GM12873 (cell line): ENCODE data around the gene HYOU1.

Source experiments
- TF ChIP-seq, protein P1 (sequence below): IDR thresholded peaks from 2 replicates; pipeline ENCODE4 v1.5.1; 2012; ENCODE audit warnings: low read depth, mild to moderate bottlenecking, moderate library complexity, low read length, control low read depth; ENCODE audit not compliant: insufficient read depth; ENCODE audit errors: missing control alignments

Gene HYOU1

GRCh38 chr11:119025978-119026766 lies 30.8 kb downstream of the HYOU1 start:
- TF ChIP-seq, protein P1, sequence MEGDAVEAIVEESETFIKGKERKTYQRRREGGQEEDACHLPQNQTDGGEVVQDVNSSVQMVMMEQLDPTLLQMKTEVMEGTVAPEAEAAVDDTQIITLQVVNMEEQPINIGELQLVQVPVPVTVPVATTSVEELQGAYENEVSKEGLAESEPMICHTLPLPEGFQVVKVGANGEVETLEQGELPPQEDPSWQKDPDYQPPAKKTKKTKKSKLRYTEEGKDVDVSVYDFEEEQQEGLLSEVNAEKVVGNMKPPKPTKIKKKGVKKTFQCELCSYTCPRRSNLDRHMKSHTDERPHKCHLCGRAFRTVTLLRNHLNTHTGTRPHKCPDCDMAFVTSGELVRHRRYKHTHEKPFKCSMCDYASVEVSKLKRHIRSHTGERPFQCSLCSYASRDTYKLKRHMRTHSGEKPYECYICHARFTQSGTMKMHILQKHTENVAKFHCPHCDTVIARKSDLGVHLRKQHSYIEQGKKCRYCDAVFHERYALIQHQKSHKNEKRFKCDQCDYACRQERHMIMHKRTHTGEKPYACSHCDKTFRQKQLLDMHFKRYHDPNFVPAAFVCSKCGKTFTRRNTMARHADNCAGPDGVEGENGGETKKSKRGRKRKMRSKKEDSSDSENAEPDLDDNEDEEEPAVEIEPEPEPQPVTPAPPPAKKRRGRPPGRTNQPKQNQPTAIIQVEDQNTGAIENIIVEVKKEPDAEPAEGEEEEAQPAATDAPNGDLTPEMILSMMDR: no peak

DNA sequence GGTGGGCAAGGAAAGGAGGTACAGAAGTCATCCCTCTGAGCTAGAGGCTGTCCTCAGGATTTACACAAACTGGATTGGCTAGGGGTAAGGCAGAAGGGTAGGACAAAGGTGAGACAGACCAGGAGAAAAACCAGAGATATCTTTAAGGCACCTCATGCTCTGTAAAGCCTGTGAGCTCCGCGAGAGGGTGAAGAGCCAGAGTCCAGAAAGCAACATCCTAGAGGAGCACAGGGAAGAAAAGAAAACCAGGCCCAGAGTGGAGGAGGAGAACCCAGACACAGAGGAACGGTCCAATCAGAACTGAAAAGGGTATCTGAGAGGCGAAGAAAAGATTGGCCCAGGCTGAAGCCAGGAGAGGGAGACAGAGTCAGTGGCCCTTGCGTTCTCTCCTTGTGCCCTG lies 31.5 kb downstream of the HYOU1 start:
- TF ChIP-seq, protein P1: no peak

- TF ChIP-seq, protein P1: no peak
Measured at GRCh38 chr11:119025099-119025473, 31.9 kb downstream of the HYOU1 start.

DNA sequence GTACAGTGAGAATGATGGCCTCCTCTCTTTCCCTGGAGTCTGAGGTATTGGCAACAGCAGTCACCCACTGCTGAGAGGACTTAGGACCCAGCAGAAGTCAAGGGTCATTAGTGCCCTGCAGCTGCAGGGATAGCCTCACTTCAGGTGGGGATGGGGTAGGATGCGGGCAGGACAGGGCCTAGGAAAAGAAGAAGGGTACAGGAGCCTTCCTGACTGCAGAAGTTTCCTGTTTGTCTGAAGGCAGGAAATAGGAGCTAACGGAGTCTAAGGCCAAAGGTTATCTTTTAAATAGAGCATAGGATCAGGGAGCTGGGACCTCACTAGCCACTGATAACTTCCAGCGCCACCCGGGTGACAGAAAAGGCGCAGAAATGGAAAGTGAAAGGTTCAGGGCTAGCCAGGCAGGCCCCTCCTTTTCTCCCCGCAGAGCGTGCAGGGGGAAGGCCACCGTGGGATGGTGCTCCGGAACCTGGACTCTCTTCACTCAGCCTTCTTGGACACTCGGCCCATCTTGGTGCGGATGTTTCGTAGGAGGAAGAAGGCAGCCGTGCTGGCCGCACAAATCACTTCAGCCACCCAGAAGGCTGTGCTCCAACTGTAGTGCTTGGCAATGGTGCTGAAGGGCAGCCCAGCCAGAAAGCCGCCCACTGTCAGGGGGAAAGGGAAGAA lies 32.4 kb downstream of the HYOU1 start:
- TF ChIP-seq, protein P1: no peak

DNA sequence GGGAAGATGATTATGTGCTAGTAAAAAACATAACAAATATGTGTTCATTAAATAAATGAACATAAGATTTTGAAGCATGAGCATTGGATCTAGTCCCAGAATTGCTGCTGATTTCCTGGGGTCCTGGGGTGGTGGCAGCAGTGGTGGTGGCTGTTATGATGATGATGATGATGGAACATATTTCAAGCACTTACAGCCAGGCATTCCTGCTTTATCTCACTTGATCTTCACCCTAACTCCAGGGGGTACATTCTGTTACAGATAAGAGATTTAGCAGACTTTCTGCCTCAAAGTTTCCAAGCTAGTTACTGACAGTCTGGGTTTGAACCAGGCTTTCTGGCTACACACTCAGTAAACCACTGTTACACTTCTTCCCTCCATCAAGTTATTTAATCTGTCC lies 33.3 kb downstream of the HYOU1 start:
- TF ChIP-seq, protein P1: no peak

DNA sequence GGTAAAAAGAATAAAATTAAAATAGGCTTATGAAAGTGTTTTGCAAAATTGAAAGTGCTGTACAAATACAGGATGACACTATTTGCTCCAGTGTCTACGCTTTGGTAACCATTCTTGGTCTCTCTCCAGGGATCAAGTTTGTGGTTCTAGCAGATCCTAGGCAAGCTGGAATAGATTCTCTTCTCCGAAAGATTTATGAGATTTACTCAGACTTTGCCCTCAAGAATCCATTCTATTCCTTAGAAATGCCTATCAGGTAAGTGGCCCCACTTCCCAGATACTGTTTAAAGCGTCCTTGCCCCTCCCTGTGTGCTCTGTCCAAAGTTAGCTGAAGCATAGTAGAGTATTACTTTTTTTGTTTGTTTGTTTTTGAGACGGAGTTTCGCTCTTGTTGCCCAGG lies 35.4 kb downstream of the HYOU1 start:
- TF ChIP-seq, protein P1: no peak

DNA sequence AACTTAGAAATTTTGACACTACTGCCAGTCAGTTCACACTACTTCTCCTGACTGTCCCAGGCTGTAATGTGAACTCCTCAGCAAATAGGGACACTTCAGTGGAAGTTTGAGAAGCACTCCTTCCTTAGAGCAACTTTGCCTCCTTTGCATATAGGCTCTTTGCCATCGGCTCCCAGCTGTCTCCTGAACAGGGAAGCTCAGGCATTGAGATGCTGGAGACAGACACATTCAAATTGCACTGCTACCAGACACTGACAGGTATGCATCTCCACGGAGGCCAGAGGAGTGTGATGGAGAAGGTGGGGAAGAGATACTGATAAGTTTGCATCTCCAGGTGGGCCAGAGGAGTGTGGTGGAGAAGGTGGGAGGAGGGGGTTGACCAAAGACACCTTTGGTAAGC lies 37.0 kb downstream of the HYOU1 start:
- TF ChIP-seq, protein P1: no peak
